Measurements from ENCODE around the gene CHD2.

CHD2 gene

GRCh38 chr15:93026380-93026817 lies 126.3 kb downstream of the CHD2 start:
- no peaks in the 10 kb centered on the region for H3K9me3 ChIP-seq (ENCODE audit: control extremely low read depth in 1 of 5, control insufficient read depth in 4 of 5, insufficient read depth in 2 of 5, low read depth in 1 of 5, low read length in 4 of 5)
- peak overlapping the region in 1 of 2 experiments; percentile 37 for H3K27ac ChIP-seq (ENCODE audit: insufficient read depth in 1 of 2, low read depth in 1 of 2, low read length in 2 of 2, poor library complexity in 1 of 2, severe bottlenecking in 2 of 2)
- DNase-seq, result peak in 2 of 3 donors; percentile 31 to 55
- H3K27me3 ChIP-seq (replicated peaks in 2 of 5; ENCODE audit: control insufficient read depth in 4 of 5, insufficient read depth in 5 of 5, low read length in 4 of 5), result no peaks in the 10 kb centered on the region
- ChIA-PET CTCF (interaction anchor here (1.0 to 16.0 kb wide), 5 partner anchors 9 to 229 kb away, joined by 3 to 472 read pairs (median 3); no protein-coding TSS in a partner anchor), POLR2A (no interaction called here)
- 37% methylated on average over 9 of the region's 9 CpGs for WGBS (ENCODE audit: insufficient coverage)
- peaks cover 0 to 65% (median 28%) of the 10 kb centered on the region in 4 experiments for H3K4me1 ChIP-seq (ENCODE audit: control extremely low read depth in 1 of 4, control insufficient read depth in 4 of 4, insufficient read depth in 4 of 4, low read length in 3 of 4)
- peak overlapping the region in 2 of 7 experiments; percentile 7 to 18 for H3K4me3 ChIP-seq (ENCODE audit: control insufficient read depth in 1 of 7, extremely low read depth in 1 of 7, insufficient read depth in 4 of 7, low read depth in 2 of 7, low read length in 6 of 7)
- H3K36me3 ChIP-seq (ENCODE audit: control insufficient read depth in 4 of 4, insufficient read depth in 4 of 4, low read length in 3 of 4), result peaks cover 23 to 60% (median 42%) of the 10 kb centered on the region in 4 experiments

- no peaks in the 10 kb centered on the region for H3K27me3 ChIP-seq (replicated peaks in 2 of 5; ENCODE audit: control insufficient read depth in 4 of 5, insufficient read depth in 5 of 5, low read length in 4 of 5)
- no peaks in the 10 kb centered on the region for H3K9me3 ChIP-seq (ENCODE audit: control extremely low read depth in 1 of 5, control insufficient read depth in 4 of 5, insufficient read depth in 2 of 5, low read depth in 1 of 5, low read length in 4 of 5)
- peaks cover 14 to 50% (median 33%) of the 10 kb centered on the region in 4 experiments for H3K36me3 ChIP-seq (ENCODE audit: control insufficient read depth in 4 of 4, insufficient read depth in 4 of 4, low read length in 3 of 4)
- H3K27ac ChIP-seq (ENCODE audit: insufficient read depth in 1 of 2, low read depth in 1 of 2, low read length in 2 of 2, poor library complexity in 1 of 2, severe bottlenecking in 2 of 2), result peak overlapping the region in 1 of 2 experiments; percentile 37
- WGBS (ENCODE audit: insufficient coverage), result 79% methylated on average over 7 of the region's 10 CpGs
- no peak for DNase-seq
- no peak overlapping the region for H3K4me3 ChIP-seq (ENCODE audit: control insufficient read depth in 1 of 7, extremely low read depth in 1 of 7, insufficient read depth in 4 of 7, low read depth in 2 of 7, low read length in 6 of 7)
- CTCF ChIA-PET, result interaction anchor here (1.1 to 16.0 kb wide), 4 partner anchors 13 to 1092 kb away, joined by 3 to 472 read pairs (median 39); no protein-coding TSS in a partner anchor
- POLR2A ChIA-PET, result no interaction called here
- peaks cover 0 to 65% (median 28%) of the 10 kb centered on the region in 4 experiments for H3K4me1 ChIP-seq (ENCODE audit: control extremely low read depth in 1 of 4, control insufficient read depth in 4 of 4, insufficient read depth in 4 of 4, low read length in 3 of 4)
Measured at GRCh38 chr15:93027413-93027812, 127.3 kb downstream of the CHD2 start.

- no peak for DNase-seq
Measured at GRCh38 chr15:93028111-93028631, 128.0 kb downstream of the CHD2 start.

GRCh38 chr15:93028632-93029213 lies 128.6 kb downstream of the CHD2 start:
- WGBS (ENCODE audit: insufficient coverage), result 86% methylated on average over 19 of the region's 21 CpGs
- H3K4me1 ChIP-seq (ENCODE audit: control extremely low read depth in 1 of 4, control insufficient read depth in 4 of 4, insufficient read depth in 4 of 4, low read length in 3 of 4), result peaks cover 0 to 65% (median 28%) of the 10 kb centered on the region in 4 experiments
- ChIA-PET POLR2A (no interaction called here), CTCF (interaction anchor here (0.6 to 16.0 kb wide), 12 partner anchors 8 to 1326 kb away, joined by 3 to 472 read pairs (median 5); no protein-coding TSS in a partner anchor)
- H3K4me3 ChIP-seq (ENCODE audit: control insufficient read depth in 1 of 7, extremely low read depth in 1 of 7, insufficient read depth in 4 of 7, low read depth in 2 of 7, low read length in 6 of 7), result no peak overlapping the region
- H3K36me3 ChIP-seq (ENCODE audit: control insufficient read depth in 4 of 4, insufficient read depth in 4 of 4, low read length in 3 of 4), result peaks cover 7 to 41% (median 24%) of the 10 kb centered on the region in 4 experiments
- H3K9me3 ChIP-seq (ENCODE audit: control extremely low read depth in 1 of 5, control insufficient read depth in 4 of 5, insufficient read depth in 2 of 5, low read depth in 1 of 5, low read length in 4 of 5), result no peaks in the 10 kb centered on the region
- no peaks in the 10 kb centered on the region for H3K27me3 ChIP-seq (replicated peaks in 2 of 5; ENCODE audit: control insufficient read depth in 4 of 5, insufficient read depth in 5 of 5, low read length in 4 of 5)
- H3K27ac ChIP-seq (ENCODE audit: insufficient read depth in 1 of 2, low read depth in 1 of 2, low read length in 2 of 2, poor library complexity in 1 of 2, severe bottlenecking in 2 of 2), result peak overlapping the region in 1 of 2 experiments; percentile 40
- DNase-seq, result peak in 2 of 3 donors; percentile 55 to 61

More at GRCh38 chr15:93028111-93028631, 128.0 kb downstream of the CHD2 start:
- CTCF ChIA-PET, result interaction anchor here (0.6 to 16.0 kb wide), 11 partner anchors 8 to 1327 kb away, joined by 3 to 472 read pairs (median 4); no protein-coding TSS in a partner anchor
- Histone ChIP-seq H3K36me3 (ENCODE audit: control insufficient read depth in 4 of 4, insufficient read depth in 4 of 4, low read length in 3 of 4) (peaks cover 11 to 46% (median 27%) of the 10 kb centered on the region in 4 experiments), H3K4me3 (ENCODE audit: control insufficient read depth in 1 of 7, extremely low read depth in 1 of 7, insufficient read depth in 4 of 7, low read depth in 2 of 7, low read length in 6 of 7) (no peak overlapping the region), H3K27me3 (replicated peaks in 2 of 5; ENCODE audit: control insufficient read depth in 4 of 5, insufficient read depth in 5 of 5, low read length in 4 of 5) (no peaks in the 10 kb centered on the region), H3K4me1 (ENCODE audit: control extremely low read depth in 1 of 4, control insufficient read depth in 4 of 4, insufficient read depth in 4 of 4, low read length in 3 of 4) (peaks cover 0 to 65% (median 28%) of the 10 kb centered on the region in 4 experiments), H3K9me3 (ENCODE audit: control extremely low read depth in 1 of 5, control insufficient read depth in 4 of 5, insufficient read depth in 2 of 5, low read depth in 1 of 5, low read length in 4 of 5) (no peaks in the 10 kb centered on the region), H3K27ac (ENCODE audit: insufficient read depth in 1 of 2, low read depth in 1 of 2, low read length in 2 of 2, poor library complexity in 1 of 2, severe bottlenecking in 2 of 2) (peak overlapping the region in 1 of 2 experiments; percentile 21)
- POLR2A ChIA-PET, result no interaction called here
- 87% methylated on average over 10 of the region's 13 CpGs for WGBS (ENCODE audit: insufficient coverage)

- CTCF ChIA-PET, result interaction anchor here (1.1 to 16.0 kb wide), 15 partner anchors 9 to 1325 kb away, joined by 3 to 472 read pairs (median 5); partner anchors contain the start of gene RGMA
- peak in 2 of 3 donors; percentile 37 to 52 for DNase-seq
- no peaks in the 10 kb centered on the region for H3K9me3 ChIP-seq (ENCODE audit: control extremely low read depth in 1 of 5, control insufficient read depth in 4 of 5, insufficient read depth in 2 of 5, low read depth in 1 of 5, low read length in 4 of 5)
- peaks cover 7 to 35% (median 22%) of the 10 kb centered on the region in 4 experiments for H3K36me3 ChIP-seq (ENCODE audit: control insufficient read depth in 4 of 4, insufficient read depth in 4 of 4, low read length in 3 of 4)
- POLR2A ChIA-PET, result no interaction called here
- no peak overlapping the region for H3K4me3 ChIP-seq (ENCODE audit: control insufficient read depth in 1 of 7, extremely low read depth in 1 of 7, insufficient read depth in 4 of 7, low read depth in 2 of 7, low read length in 6 of 7)
- no peaks in the 10 kb centered on the region for H3K27me3 ChIP-seq (replicated peaks in 2 of 5; ENCODE audit: control insufficient read depth in 4 of 5, insufficient read depth in 5 of 5, low read length in 4 of 5)
- H3K27ac ChIP-seq (ENCODE audit: insufficient read depth in 1 of 2, low read depth in 1 of 2, low read length in 2 of 2, poor library complexity in 1 of 2, severe bottlenecking in 2 of 2), result peak overlapping the region in 1 of 2 experiments; percentile 40
- H3K4me1 ChIP-seq (ENCODE audit: control extremely low read depth in 1 of 4, control insufficient read depth in 4 of 4, insufficient read depth in 4 of 4, low read length in 3 of 4), result peaks cover 0 to 65% (median 28%) of the 10 kb centered on the region in 4 experiments
- WGBS (ENCODE audit: insufficient coverage), result 37% methylated on average over 14 of the region's 17 CpGs
Measured at GRCh38 chr15:93029214-93029835, 129.2 kb downstream of the CHD2 start.

GRCh38 chr15:93029836-93030429 lies 129.8 kb downstream of the CHD2 start:
- DNase-seq, result no peak
- Histone ChIP-seq H3K36me3 (ENCODE audit: control insufficient read depth in 4 of 4, insufficient read depth in 4 of 4, low read length in 3 of 4) (peaks cover 7 to 28% (median 16%) of the 10 kb centered on the region in 4 experiments), H3K4me1 (ENCODE audit: control extremely low read depth in 1 of 4, control insufficient read depth in 4 of 4, insufficient read depth in 4 of 4, low read length in 3 of 4) (peaks cover 0 to 61% (median 23%) of the 10 kb centered on the region in 4 experiments), H3K27ac (ENCODE audit: insufficient read depth in 1 of 2, low read depth in 1 of 2, low read length in 2 of 2, poor library complexity in 1 of 2, severe bottlenecking in 2 of 2) (no peak overlapping the region), H3K27me3 (replicated peaks in 2 of 5; ENCODE audit: control insufficient read depth in 4 of 5, insufficient read depth in 5 of 5, low read length in 4 of 5) (no peaks in the 10 kb centered on the region), H3K9me3 (ENCODE audit: control extremely low read depth in 1 of 5, control insufficient read depth in 4 of 5, insufficient read depth in 2 of 5, low read depth in 1 of 5, low read length in 4 of 5) (no peaks in the 10 kb centered on the region), H3K4me3 (ENCODE audit: control insufficient read depth in 1 of 7, extremely low read depth in 1 of 7, insufficient read depth in 4 of 7, low read depth in 2 of 7, low read length in 6 of 7) (no peak overlapping the region)
- CTCF ChIA-PET, result interaction anchor here (0.7 to 16.0 kb wide), 17 partner anchors 10 to 1292 kb away, joined by 3 to 472 read pairs (median 4); partner anchors contain the start of gene RGMA
- POLR2A ChIA-PET, result no interaction called here
- 85% methylated on average over 9 of the region's 12 CpGs for WGBS (ENCODE audit: insufficient coverage)
